NCI-H2171 (cell line): ENCODE results near the gene GPRIN1.
"Not testable (repeated sequence)": the region's sequence is repeated elsewhere in the genome, so short reads cannot be mapped to it uniquely, and the experiment has no call there.

Source experiments
- DNase-seq: peaks from one replicate; lab custom pipeline; 2025; lab: John Stamatoyannopoulos, UW

The GPRIN1 gene

DNA sequence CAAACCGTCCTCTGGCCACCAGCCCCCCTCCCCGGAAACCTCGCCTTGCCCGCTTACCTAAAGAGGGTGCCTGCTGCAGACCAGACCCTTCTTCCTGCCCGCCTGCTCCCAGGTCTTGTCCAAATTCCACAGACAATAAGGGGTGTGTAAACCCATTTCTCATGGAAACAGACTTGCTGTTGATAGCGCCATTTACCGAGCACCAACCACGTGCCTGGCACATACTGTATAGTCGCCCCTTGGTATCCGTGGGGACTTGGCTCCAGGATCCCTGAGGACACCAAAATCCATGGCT lies 35.7 kb downstream of the GPRIN1 start:
- no peak for DNase-seq

GRCh38 chr5:176573564-176574296 lies 36.2 kb downstream of the GPRIN1 start:
- DNase-seq, result no peak

GRCh38 chr5:176570044-176570443 lies 39.9 kb downstream of the GPRIN1 start:
- DNase-seq, result no peak

DNA sequence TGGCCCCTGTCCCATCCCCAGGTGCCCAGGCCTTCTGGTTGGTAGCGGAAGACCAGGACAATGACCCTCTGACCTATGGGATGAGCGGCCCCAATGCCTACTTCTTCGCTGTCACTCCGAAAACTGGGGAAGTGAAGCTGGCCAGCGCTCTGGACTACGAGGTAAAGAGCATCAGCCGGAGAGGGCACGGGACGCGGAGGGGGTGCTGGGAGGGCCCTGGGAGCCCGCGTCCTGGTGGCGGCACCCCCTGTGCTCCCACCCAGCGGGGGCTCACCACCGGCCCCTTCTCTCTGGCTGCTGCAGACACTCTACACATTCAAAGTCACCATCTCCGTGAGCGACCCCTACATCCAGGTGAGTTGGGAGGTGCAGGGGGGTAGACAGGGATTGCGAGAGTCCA lies 41.3 kb downstream of the GPRIN1 start:
- DNase-seq, result no peak

DNA sequence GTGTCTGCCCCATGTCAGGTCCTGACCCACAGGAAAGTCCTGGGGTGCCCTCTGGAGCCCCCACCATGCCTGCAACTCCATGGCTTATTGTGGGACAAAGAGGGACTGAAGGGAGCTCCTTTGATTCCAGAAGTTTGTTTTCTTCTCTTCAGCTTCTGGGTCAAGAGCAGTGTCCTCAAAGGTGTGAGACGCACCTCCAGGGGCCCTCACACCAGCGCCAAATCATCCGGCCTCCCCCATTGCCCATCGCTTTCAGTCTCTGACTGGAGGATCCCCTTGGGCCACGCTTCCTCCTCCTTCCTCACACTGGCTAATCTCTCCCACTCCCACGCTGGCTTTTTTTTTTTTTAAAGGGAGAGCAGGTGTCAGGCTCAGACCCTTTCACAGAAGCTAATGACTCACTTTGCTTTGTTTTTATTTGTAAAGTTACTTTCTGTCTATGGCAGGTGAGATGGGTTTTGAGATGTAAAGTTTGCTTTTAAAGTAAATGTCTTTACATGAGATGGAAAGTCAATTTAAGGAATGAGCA lies 44.1 kb downstream of the GPRIN1 start:
- DNase-seq, result no peak

- no peak for DNase-seq
Measured at GRCh38 chr5:176564002-176564401, 46.0 kb downstream of the GPRIN1 start.

GRCh38 chr5:176562189-176562588 lies 47.8 kb downstream of the GPRIN1 start:
- no peak for DNase-seq

- no peak for DNase-seq
Measured at GRCh38 chr5:176561259-176561658, 48.7 kb downstream of the GPRIN1 start.

GRCh38 chr5:176560364-176560763 lies 49.6 kb downstream of the GPRIN1 start:
- DNase-seq, result no peak

DNA sequence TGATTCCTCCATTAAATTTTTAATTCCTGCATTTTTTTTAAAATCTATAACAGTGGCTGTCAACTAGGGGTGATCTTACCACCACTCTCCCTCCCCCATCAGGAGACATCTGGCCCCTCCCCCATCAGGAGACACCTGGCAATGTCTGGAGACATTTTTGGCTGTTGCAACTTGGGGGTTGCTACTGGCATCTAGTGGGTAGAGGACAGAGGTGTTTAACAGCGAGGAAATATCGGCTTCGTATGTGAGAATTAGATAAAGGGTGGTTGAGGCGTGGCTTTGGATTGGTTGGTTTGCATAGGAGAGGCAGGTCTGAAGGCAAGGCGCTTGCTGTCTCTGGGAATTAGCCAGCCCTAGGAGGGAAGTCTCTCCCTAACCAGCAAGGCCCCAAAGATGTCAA lies 50.3 kb downstream of the GPRIN1 start:
- no peak for DNase-seq

DNA sequence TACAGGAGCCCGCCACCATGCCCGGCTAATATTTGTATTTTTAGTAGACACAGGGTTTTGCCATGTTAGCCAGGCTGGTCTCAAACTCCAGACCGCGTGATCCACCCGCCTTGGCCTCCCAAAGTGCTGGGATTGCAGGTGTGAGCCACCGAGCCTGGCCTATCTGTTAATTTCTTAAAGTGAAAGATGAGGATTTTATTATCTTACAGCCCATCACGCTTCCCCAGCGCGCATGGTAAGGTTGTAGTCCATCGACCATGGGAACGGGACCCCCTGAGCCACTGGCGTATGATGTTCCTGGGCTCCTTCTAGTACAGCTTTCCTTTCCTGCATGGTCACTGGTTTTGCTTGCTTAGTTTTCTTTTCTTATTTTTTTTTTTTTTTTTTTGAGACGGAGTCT lies 52.1 kb downstream of the GPRIN1 start:
- DNase-seq, result no peak

DNA sequence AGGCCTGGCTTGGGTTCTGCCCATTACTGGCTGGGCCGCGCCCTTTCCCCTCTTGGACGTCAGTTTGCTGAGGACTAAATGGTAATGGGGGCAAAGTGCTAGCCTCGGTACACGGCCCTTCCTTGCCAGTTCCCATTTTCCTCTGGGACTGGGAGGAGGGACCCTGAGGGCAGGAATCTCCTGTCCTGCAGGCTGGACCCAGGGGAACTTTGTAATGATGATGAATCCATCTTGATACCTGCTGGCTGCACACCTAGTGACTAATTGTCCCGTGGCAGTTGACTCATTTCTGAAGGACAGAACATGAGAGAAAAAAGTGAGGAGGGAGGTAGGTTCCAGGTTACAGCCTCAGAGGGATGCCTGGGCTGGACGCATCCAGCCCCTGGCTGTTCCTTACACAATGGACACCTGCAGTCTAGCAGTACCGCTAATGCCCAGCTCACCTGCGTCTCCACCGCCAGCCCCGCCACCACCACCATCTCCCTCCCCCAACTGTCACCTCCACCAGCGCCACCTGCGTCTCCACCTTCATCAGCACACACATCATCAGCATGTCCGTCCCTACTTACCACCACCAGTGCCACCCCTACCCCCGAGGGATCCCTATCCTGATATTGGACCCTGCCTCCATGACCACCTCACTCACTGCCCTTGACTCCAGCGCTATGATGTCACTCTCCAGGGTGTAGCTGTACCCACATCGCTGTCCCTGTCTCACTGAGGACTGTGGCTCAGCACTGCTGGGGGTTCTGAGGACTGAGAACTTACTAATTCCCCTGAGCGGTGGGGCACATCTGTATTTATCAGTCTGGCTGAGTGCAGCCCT lies 56.5 kb downstream of the GPRIN1 start:
- DNase-seq, result no peak

DNA sequence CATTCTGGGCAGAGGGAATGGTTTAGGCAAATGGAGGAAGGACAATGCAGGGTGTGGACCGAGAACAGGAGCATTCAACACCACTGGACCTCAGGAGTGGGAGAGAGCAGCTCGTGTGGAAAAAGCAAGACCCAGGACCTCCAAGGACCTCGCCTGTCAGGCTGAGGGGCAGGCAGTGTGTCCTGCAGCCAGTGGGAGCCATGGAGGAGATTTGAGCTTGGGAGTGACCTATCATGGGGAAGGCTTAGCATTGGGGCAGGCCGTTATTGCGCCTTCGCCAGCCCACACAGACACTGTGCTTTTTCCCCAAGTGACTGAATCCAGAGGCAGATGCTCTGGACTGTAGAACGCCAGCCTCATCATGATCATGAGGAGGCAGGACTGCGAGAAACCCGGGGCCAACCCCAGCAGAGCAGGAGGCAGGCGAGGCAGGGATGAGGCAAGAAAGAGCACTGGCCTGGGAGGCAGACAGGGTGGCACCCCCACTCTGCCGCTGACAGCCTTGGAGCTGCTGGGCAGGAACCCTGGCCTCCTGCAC lies 57.6 kb downstream of the GPRIN1 start:
- DNase-seq, result no peak

DNA sequence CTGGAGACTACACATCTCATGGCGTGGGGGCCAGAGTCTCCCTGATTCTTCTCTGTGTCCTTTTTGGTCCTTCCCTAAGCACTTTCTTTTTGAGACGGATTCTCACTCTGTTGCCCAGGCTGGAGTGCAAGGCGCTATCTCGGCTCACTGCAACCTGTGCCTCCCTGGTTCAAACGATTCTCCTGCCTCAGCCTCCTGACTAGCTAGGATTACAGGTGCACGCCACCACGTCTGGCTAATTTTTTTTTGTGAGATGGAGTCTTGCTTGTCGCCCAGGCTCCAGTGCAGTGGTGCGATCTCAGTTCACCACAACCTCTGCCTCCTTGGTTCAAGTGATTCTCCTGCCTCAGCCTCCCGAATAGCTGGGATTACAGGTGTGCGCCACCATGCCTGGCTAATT lies 59.0 kb downstream of the GPRIN1 start:
- not testable (repeated sequence) for DNase-seq

GRCh38 chr5:176550275-176550831 lies 59.6 kb downstream of the GPRIN1 start:
- no peak for DNase-seq

DNA sequence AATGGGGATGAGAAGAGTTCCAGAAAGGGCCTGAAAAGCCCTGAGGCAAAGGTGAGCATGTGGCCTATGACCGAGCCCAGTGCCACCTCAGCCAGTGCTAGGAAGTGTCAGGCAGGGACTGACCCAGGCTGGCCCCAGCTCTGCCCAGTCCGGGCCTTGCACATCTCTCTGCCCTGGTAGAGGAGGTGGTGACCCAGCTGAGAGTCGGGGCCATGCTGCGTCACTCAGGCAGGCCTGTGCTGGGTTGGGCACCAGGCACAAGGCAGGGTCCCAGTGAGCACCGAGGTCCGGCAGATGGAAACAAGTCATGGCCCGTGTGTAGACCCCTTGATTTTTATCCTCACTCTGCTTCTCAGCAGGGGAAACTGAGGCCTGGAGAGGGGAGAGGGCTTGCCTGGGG lies 60.1 kb downstream of the GPRIN1 start:
- DNase-seq, result no peak

DNA sequence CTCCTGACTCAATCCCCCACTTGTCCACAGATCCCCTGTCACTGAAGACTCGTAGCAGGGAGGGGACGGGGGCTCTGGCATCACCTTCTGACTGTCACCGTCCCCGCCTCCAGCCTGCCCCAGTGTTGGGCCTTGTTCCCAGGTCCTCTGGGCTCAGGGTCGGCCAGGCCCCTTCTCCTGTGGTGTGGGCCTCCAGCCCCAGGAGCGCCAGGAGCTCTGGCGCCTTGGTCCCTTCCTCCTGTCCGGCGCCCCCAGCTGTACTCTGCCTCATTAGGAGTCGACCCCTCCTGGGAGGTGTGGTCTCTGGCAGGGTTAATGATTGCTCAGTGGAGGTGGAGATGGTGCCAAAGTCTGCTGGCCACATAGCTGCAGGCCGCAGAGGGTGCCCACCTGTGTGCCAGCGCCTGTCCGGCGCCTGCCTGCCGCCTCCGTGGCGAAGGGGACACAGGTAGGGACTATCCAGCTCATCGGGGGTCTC lies 61.0 kb downstream of the GPRIN1 start, which contains the start of gene CDHR2:
Gene CDHR2, plus strand, starts transcription at position 376 of the 478 bp plus-strand sequence. CDS start 16,011 bp downstream, outside the sequence.
- DNase-seq, result no peak

- DNase-seq, result no peak
Measured at GRCh38 chr5:176547802-176548201, 62.2 kb downstream of the GPRIN1 start.
